ENCODE measurements around the gene KCNS1.

GRCh38 chr20:45105317-45105716, 4.4 kb upstream of the KCNS1 start:
- TF ChIP-seq CTCF (conservative IDR thresholded peaks at IDR 0.05; ENCODE audit: low read depth, low read length) (no peak), EZH2 (IDR thresholded peaks at IDR 0.05; ENCODE audit: borderline replicate concordance, low read depth, low read length, poor library complexity, severe bottlenecking) (no peak)
